Measurements from ENCODE around the gene SLC45A1.

SLC45A1 gene

GRCh38 chr1:8339203-8339600 lies 21.3 kb downstream of the SLC45A1 start:
- ChIA-PET POLR2A (interaction anchor here (0.6 kb wide), 1 partner anchor 64 kb away, joined by 4 read pairs; no protein-coding TSS in a partner anchor), CTCF (interaction anchor here (0.7 to 1.0 kb wide), 2 partner anchors 11 to 357 kb away, joined by 3 read pairs; no protein-coding TSS in a partner anchor)
- Histone ChIP-seq H3K4me3 (ENCODE audit: low read depth, low read length) (no peak overlapping the region), H3K36me3 (ENCODE audit: control insufficient read depth in 2 of 2, insufficient read depth in 1 of 2, low read length in 2 of 2) (no peaks in the 10 kb centered on the region), H3K9me3 (ENCODE audit: control insufficient read depth, insufficient read depth, low read depth, low read length) (no peaks in the 10 kb centered on the region), H3K4me1 (ENCODE audit: control insufficient read depth, insufficient read depth, low read length) (peaks cover 3% of the 10 kb centered on the region; the same call in 1 of the 2 replicates), H3K27ac (ENCODE audit: extremely low read depth, low read depth, low read length) (no peak overlapping the region)
- no peak for TF ChIP-seq ZNF621 (tag by site-specific recombination; IDR thresholded peaks at IDR 0.05)
- no peak for TF ChIP-seq ZNF423 (tag by site-specific recombination; IDR thresholded peaks at IDR 0.05)
- no peak for TF ChIP-seq ZNF2 (tag by site-specific recombination; IDR thresholded peaks at IDR 0.05)
- TF ChIP-seq ZNF76 (tag by site-specific recombination; IDR thresholded peaks at IDR 0.05; ENCODE audit: borderline replicate concordance, low read depth) = no peak
- no peak for TF ChIP-seq AEBP2 (tag by site-specific recombination; IDR thresholded peaks at IDR 0.05; ENCODE audit: borderline replicate concordance)
- TF ChIP-seq ZXDB (tag by site-specific recombination; IDR thresholded peaks at IDR 0.05) = no peak
- no peak for TF ChIP-seq ELK4 (IDR thresholded peaks at IDR 0.05; ENCODE audit: borderline replicate concordance, low read depth, low read length)

DNA sequence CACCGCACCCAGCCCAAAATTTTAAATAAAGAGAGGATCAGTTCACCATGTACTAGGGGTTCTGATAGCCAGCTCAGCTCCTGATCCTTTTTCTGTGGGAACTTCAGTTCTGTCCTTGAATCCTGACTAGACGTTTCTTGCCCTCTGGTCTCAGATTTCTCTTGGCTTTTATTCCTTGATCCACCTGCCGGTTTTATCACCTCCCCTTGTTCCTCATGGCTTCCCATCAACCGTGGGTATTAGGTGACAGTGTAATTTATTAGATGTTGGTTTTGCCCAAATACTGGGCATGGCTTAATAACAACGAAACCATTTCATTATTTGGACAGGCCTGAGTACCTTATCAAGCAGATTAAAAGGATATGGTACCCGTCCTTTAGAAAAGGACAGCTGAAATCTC lies 22.5 kb downstream of the SLC45A1 start:
- ChIA-PET POLR2A (no interaction called here), CTCF (interaction anchor here (0.8 kb wide), 1 partner anchor 671 kb away, joined by 6 read pairs; no protein-coding TSS in a partner anchor)
- Histone ChIP-seq H3K27ac (ENCODE audit: extremely low read depth, low read depth, low read length) (no peak overlapping the region), H3K4me1 (ENCODE audit: control insufficient read depth, insufficient read depth, low read length) (peaks cover 3% of the 10 kb centered on the region; the same call in 1 of the 2 replicates), H3K4me3 (ENCODE audit: low read depth, low read length) (no peak overlapping the region), H3K9me3 (ENCODE audit: control insufficient read depth, insufficient read depth, low read depth, low read length) (no peaks in the 10 kb centered on the region), H3K36me3 (ENCODE audit: control insufficient read depth in 2 of 2, insufficient read depth in 1 of 2, low read length in 2 of 2) (no peaks in the 10 kb centered on the region)
- TF ChIP-seq ELK4 (IDR thresholded peaks at IDR 0.05; ENCODE audit: borderline replicate concordance, low read depth, low read length) (no peak), ZNF24 (tag by site-specific recombination; IDR thresholded peaks at IDR 0.05) (no peak)
- TF ChIP-seq, protein P1, sequence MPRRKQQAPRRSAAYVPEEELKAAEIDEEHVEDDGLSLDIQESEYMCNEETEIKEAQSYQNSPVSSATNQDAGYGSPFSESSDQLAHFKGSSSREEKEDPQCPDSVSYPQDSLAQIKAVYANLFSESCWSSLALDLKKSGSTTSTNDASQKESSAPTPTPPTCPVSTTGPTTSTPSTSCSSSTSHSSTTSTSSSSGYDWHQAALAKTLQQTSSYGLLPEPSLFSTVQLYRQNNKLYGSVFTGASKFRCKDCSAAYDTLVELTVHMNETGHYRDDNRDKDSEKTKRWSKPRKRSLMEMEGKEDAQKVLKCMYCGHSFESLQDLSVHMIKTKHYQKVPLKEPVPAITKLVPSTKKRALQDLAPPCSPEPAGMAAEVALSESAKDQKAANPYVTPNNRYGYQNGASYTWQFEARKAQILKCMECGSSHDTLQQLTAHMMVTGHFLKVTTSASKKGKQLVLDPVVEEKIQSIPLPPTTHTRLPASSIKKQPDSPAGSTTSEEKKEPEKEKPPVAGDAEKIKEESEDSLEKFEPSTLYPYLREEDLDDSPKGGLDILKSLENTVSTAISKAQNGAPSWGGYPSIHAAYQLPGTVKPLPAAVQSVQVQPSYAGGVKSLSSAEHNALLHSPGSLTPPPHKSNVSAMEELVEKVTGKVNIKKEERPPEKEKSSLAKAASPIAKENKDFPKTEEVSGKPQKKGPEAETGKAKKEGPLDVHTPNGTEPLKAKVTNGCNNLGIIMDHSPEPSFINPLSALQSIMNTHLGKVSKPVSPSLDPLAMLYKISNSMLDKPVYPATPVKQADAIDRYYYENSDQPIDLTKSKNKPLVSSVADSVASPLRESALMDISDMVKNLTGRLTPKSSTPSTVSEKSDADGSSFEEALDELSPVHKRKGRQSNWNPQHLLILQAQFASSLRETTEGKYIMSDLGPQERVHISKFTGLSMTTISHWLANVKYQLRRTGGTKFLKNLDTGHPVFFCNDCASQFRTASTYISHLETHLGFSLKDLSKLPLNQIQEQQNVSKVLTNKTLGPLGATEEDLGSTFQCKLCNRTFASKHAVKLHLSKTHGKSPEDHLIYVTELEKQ (tag by site-specific recombination; IDR thresholded peaks at IDR 0.05; ENCODE audit: borderline replicate concordance) = no peak

GRCh38 chr1:8342325-8342724 lies 24.4 kb downstream of the SLC45A1 start:
- CTCF ChIA-PET = interaction anchor here (0.6 kb wide), 1 partner anchor 416 kb away, joined by 3 read pairs; no protein-coding TSS in a partner anchor
- Histone ChIP-seq H3K4me1 (ENCODE audit: control insufficient read depth, insufficient read depth, low read length) (peaks cover 3% of the 10 kb centered on the region; the same call in 1 of the 2 replicates), H3K27ac (ENCODE audit: extremely low read depth, low read depth, low read length) (no peak overlapping the region), H3K36me3 (ENCODE audit: control insufficient read depth in 2 of 2, insufficient read depth in 1 of 2, low read length in 2 of 2) (no peaks in the 10 kb centered on the region), H3K4me3 (ENCODE audit: low read depth, low read length) (no peak overlapping the region), H3K9me3 (ENCODE audit: control insufficient read depth, insufficient read depth, low read depth, low read length) (no peaks in the 10 kb centered on the region)
- POLR2A ChIA-PET = interaction anchor here (0.7 kb wide), 1 partner anchor 175 kb away, joined by 7 read pairs; no protein-coding TSS in a partner anchor
- TF ChIP-seq ZNF837 (tag by site-specific recombination; IDR thresholded peaks at IDR 0.05) (no peak), ZNF121 (tag by site-specific recombination; IDR thresholded peaks at IDR 0.05) (0 out of 2 replicates have a peak, but pooled peaks have one; percentile 33)

All from HEK293 (cell line).